ENCODE data around the gene HTR7. TPM values are rescaled to one million over a fixed set of nuclear protein-coding genes. Genes with fewer than 3 reads are reported as not detected.

The HTR7 gene
- total RNA-seq, 2 experiments from 2014 or later = not detected

GRCh38 chr10:90701428-90701827, 156.4 kb downstream of the HTR7 start:
- Mint-ChIP-seq H3K9me3 (no peaks in the 10 kb centered on the region), H3K36me3 (no peaks in the 10 kb centered on the region), H3K4me3 (no peak overlapping the region)

GRCh38 chr10:90695915-90696676, 161.7 kb downstream of the HTR7 start:
- H3K27ac Mint-ChIP-seq = no peak overlapping the region
- DNase-seq = no peak
- H3K27me3 Mint-ChIP-seq = peaks cover 31% of the 10 kb centered on the region
- no peaks in the 10 kb centered on the region for H3K36me3 Mint-ChIP-seq
- no peak overlapping the region for H3K4me3 Mint-ChIP-seq
- H3K4me1 Mint-ChIP-seq = peaks cover 3% of the 10 kb centered on the region
- no peaks in the 10 kb centered on the region for H3K9me3 Mint-ChIP-seq

More at GRCh38 chr10:90701428-90701827, 156.4 kb downstream of the HTR7 start:
- Mint-ChIP-seq H3K27ac (no peak overlapping the region), H3K4me1 (peaks cover under 1% of the 10 kb centered on the region), H3K27me3 (peaks cover 22% of the 10 kb centered on the region)
- DNase-seq = no peak

Other genes starting within 250 kb of the HTR7 start
- gene RPP30, start 13.9 kb upstream of the HTR7 start, total RNA-seq = 10 to 100 TPM; 81.5 to 88.0 TPM
- not detected for gene ANKRD1, start 63.0 kb upstream of the HTR7 start, total RNA-seq